NCI-H1694 treated with DMSO at 0.1 percent for 48 hours (cell line): ENCODE data around the gene MSRB1.
A peak's percentile ranks its signal among the peaks of the same experiment; 100 is the strongest.

Source experiments
- DNase-seq: peaks from one replicate; lab custom pipeline; 2025; lab: John Stamatoyannopoulos, UW

MSRB1 gene

GRCh38 chr16:1942810-1943726 is at the start of gene MSRB1:
TSS of gene MSRB1 (minus strand) at chr16:1943199. CDS start at chr16:1943156, 43 bp downstream.
- peak; percentile 93 for DNase-seq

GRCh38 chr16:1991948-1992703 is 49.1 kb upstream of the MSRB1 start:
- DNase-seq, result no peak

GRCh38 chr16:1991588-1991947 is 48.6 kb upstream of the MSRB1 start:
- DNase-seq, result no peak

- DNase-seq, result no peak
These were observed 48.1 kb upstream of the MSRB1 start for GRCh38 chr16:1991135-1991551.

- DNase-seq, result no peak
These were observed 47.5 kb upstream of the MSRB1 start for GRCh38 chr16:1990351-1991134.

GRCh38 chr16:1990101-1990350 is 47.0 kb upstream of the MSRB1 start:
- DNase-seq, result no peak

GRCh38 chr16:1989209-1990100 is 46.5 kb upstream of the MSRB1 start, which contains the start of gene SYNGR3:
TSS of gene SYNGR3 (plus strand) at chr16:1989970. CDS start at chr16:1990103, 133 bp downstream.
- no peak for DNase-seq

GRCh38 chr16:1987198-1987597 is 44.2 kb upstream of the MSRB1 start:
- DNase-seq, result no peak

GRCh38 chr16:1985466-1986150 is 42.6 kb upstream of the MSRB1 start:
- DNase-seq, result no peak

GRCh38 chr16:1984347-1985225 is 41.6 kb upstream of the MSRB1 start:
- no peak for DNase-seq

- DNase-seq, result peak; percentile 51
These were observed 40.7 kb upstream of the MSRB1 start, which contains the start of gene GFER for GRCh38 chr16:1983544-1984346. TSS of gene GFER (plus strand) at chr16:1984193. CDS start at chr16:1984219, 26 bp downstream.

- no peak for DNase-seq
These were observed 40.1 kb upstream of the MSRB1 start for GRCh38 chr16:1982991-1983543.

- no peak for DNase-seq
These were observed 39.0 kb upstream of the MSRB1 start for GRCh38 chr16:1982013-1982433.

GRCh38 chr16:1981398-1981836 is 38.4 kb upstream of the MSRB1 start, which contains the start of gene NOXO1:
TSS of gene NOXO1 (minus strand) at chr16:1981469. CDS start at chr16:1981179, 290 bp downstream.
- DNase-seq, result no peak

- DNase-seq, result no peak
These were observed 37.7 kb upstream of the MSRB1 start for GRCh38 chr16:1980770-1981087.

- DNase-seq, result no peak
These were observed 37.2 kb upstream of the MSRB1 start for GRCh38 chr16:1980030-1980769.

GRCh38 chr16:1979271-1980029 is 36.5 kb upstream of the MSRB1 start:
- DNase-seq, result no peak
